ENCODE measurements around the gene SUN5.

Gene SUN5

DNA sequence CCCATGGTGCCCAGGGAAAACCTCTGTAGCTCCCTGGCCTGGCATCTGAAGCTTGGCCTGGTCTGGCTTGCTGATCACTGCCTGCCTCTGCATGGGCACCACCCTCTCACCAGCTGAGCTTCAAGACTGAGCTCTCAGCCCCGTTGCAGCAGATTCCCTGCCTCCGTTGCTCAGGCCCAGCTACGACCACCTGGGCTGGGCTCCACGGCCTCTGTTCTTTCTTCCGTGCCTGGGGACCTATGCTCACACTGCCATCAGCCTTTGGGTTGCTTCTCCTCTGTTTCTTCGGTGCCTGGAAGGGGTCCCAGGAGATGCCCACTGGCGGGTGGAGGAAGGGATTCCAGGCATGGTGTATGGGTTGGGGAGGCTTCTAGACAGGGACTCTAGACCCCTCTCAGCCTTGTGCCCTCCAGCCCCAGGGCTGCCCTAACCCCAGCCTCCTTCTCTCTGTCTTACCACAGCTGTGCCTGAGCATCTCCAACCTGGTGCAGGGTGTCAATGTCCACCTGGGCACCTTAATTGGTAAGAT lies 12.4 kb upstream of the SUN5 start:
- DNase-seq (ENCODE audit: low read depth): no peak
- TF ChIP-seq, protein P1, sequence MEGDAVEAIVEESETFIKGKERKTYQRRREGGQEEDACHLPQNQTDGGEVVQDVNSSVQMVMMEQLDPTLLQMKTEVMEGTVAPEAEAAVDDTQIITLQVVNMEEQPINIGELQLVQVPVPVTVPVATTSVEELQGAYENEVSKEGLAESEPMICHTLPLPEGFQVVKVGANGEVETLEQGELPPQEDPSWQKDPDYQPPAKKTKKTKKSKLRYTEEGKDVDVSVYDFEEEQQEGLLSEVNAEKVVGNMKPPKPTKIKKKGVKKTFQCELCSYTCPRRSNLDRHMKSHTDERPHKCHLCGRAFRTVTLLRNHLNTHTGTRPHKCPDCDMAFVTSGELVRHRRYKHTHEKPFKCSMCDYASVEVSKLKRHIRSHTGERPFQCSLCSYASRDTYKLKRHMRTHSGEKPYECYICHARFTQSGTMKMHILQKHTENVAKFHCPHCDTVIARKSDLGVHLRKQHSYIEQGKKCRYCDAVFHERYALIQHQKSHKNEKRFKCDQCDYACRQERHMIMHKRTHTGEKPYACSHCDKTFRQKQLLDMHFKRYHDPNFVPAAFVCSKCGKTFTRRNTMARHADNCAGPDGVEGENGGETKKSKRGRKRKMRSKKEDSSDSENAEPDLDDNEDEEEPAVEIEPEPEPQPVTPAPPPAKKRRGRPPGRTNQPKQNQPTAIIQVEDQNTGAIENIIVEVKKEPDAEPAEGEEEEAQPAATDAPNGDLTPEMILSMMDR (IDR thresholded peaks at IDR 0.05; ENCODE audit: insufficient read depth, low read depth, low read length, missing control alignments): no peak
- no peak overlapping the region for H3K4me3 ChIP-seq (ENCODE audit: low read length)

GRCh38 chr20:33015700-33016580 lies 11.7 kb upstream of the SUN5 start:
- TF ChIP-seq, protein P1 (IDR thresholded peaks at IDR 0.05; ENCODE audit: insufficient read depth, low read depth, low read length, missing control alignments): no peak
- H3K4me3 ChIP-seq (ENCODE audit: low read length): no peak overlapping the region
- DNase-seq (ENCODE audit: low read depth): no peak

GRCh38 chr20:33015114-33015484 lies 10.9 kb upstream of the SUN5 start:
- no peak for DNase-seq (ENCODE audit: low read depth)
- TF ChIP-seq, protein P1 (IDR thresholded peaks at IDR 0.05; ENCODE audit: insufficient read depth, low read depth, low read length, missing control alignments): no peak
- H3K4me3 ChIP-seq (ENCODE audit: low read length): no peak overlapping the region

DNA sequence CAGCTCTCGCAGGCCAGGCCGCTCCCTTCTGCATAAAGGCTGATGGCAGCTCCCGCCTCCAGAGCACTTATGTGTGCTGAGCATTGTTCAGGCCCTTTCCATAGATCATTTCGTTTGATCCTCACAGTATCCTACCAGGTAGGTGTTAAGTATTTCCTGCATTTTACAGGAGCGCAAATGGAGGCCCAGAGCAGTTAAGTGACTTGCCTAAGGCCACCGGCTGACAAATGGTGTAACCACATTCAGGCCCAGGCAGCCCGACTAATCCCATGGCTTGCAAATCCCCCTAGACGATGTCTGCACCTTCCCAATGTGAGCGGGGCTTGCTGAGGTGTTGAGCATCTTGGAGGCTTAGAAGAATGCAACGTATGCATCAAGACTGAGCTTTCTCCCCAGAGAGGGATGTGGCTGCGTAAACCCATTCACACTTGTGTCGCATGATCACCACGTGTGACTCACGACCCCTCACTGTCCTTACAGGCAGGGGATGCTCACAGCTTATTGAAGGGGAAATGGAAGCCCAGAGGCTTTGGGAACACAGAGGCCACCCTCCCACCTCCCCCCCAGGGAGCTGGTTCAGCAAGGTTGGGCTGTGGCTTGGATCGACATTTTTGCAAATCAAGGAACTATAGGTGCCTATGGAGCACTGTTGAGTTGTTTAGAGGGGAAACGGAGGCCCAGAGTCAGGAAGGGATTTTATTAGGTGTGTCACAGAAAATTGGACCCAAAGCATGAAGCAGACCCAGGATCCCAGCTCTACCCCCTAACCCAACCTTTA lies 10.3 kb upstream of the SUN5 start:
- TF ChIP-seq, protein P1 (IDR thresholded peaks at IDR 0.05; ENCODE audit: insufficient read depth, low read depth, low read length, missing control alignments): no peak

GRCh38 chr20:33013701-33014326 lies 9.6 kb upstream of the SUN5 start:
- TF ChIP-seq, protein P1 (IDR thresholded peaks at IDR 0.05; ENCODE audit: insufficient read depth, low read depth, low read length, missing control alignments): no peak
- no peak overlapping the region for H3K4me3 ChIP-seq (ENCODE audit: low read length)
- DNase-seq (ENCODE audit: low read depth): no peak

More for the DNA sequence above, 10.3 kb upstream of the SUN5 start:
- DNase-seq (ENCODE audit: low read depth): no peak
- no peak overlapping the region for H3K4me3 ChIP-seq (ENCODE audit: low read length)

DNA sequence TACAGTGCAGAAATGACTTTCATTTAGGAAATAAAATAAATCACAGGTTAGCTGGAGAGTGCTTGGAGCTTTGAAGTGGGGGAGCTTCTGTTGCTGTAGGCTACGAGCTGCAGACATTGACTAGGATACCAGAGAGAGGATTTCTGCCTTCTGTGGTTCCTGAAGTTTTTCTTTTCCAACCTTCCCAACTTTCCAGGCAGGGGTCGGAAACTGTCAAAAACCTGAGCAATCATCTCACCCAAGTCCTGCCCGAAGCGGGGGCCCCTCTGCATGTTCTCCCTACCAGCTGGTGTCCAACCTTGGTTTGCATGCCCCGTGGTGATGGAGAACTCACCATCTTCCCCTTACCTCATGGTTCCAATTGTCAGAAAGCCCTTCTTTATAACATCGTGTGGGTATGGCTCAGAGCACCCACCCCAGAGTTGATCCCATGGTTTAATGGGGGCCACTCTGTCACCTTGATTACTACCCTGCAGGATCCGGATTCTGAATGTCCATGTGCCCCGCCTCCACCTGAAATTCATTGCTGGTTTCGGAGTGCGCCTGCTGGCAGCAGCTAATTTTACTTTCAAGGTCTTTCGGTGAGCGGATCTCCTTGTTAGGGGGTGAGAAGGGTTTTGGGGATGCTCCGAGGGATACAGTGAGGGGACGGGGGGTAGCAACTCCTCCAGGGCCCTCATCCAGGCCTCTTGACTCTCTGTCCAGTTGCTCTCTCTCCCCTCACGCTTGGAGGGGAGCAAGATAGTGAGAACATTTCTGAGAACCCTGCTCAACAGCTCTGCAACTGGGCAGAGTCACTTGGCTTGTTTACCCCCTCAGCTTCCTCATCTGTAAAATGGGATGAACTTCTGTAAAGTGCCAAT lies 8.3 kb upstream of the SUN5 start:
- H3K4me3 ChIP-seq (ENCODE audit: low read length): no peak overlapping the region
- DNase-seq (ENCODE audit: low read depth): no peak
- TF ChIP-seq, protein P1 (IDR thresholded peaks at IDR 0.05; ENCODE audit: insufficient read depth, low read depth, low read length, missing control alignments): no peak

Data from epithelial cell of esophagus (primary cell).